Measurements from ENCODE around the gene STPG3. TPM values are rescaled to one million over a fixed set of nuclear protein-coding genes. Genes with fewer than 3 reads are reported as not detected.

Gene STPG3
- total RNA-seq (2022; extraction: Qiagen RNA extraction; ENCODE audit: low read depth) = not detected in 5 replicates

GRCh38 chr9:137251194-137251461 lies at the start of gene STPG3:
STPG3 (plus strand) TSS chr9:137251286; CDS start chr9:137251287, 1 bp downstream.

GRCh38 chr9:137205126-137206069 lies 45.7 kb upstream of the STPG3 start, which contains the start of the genes NDOR1 and TMEM203:
NDOR1 (plus strand) TSS chr9:137205700; CDS start chr9:137205778, 78 bp downstream.
TMEM203 (minus strand) TSS chr9:137205648; CDS start chr9:137205414, 234 bp downstream.

GRCh38 chr9:137222190-137223077 lies 28.7 kb upstream of the STPG3 start, which contains the start of gene RNF208:
RNF208 (minus strand) TSS chr9:137222240; CDS start chr9:137221212, 1,028 bp downstream.

GRCh38 chr9:137224830-137225694 lies 26.0 kb upstream of the STPG3 start, which contains the start of gene CYSRT1:
CYSRT1 (plus strand) TSS chr9:137225174; CDS start chr9:137225622, 448 bp downstream.

DNA sequence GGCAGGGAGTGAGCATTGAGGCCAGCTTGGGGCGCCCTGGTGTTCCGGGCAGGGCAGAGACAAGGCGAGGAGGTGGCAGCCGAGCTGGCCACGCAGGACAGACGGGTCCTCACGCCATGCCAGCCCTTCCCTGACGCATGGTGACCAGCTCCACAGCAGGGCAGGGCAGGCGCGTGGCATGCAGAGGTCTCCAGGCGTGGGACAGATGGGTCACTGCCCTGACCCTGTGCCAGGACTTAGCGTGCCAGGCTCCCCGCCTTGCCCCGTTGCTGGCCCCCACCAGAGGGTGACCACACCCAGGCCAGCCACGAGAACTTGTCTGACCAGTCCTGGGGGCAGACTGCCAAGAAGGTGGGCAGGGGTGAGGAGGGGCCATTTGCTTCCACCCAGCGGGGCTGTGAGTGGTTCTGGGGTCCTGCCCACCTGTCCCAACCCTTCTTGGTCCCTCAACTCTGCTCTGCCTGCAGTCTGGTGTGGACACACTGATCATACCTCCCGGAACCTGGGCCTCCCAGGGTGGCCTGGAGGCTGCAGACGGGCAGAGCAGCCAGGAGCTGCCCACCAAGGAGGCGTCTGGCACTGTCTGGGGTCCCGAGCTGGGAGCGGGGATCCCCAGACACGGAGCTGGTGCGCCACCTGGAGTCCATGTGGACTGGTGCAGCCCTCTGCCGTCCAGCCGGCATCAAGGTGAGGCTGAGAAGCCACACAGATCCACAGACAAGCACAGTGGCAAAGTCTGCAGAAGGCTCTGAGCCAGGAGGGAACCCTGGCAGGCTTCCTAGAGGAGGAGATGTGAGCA lies 23.8 kb upstream of the STPG3 start, which contains the start of gene RNF224:
TSS of gene RNF224 (plus strand) at position 449 of the 799 bp plus-strand sequence. CDS start 834 bp downstream, outside the sequence.

DNA sequence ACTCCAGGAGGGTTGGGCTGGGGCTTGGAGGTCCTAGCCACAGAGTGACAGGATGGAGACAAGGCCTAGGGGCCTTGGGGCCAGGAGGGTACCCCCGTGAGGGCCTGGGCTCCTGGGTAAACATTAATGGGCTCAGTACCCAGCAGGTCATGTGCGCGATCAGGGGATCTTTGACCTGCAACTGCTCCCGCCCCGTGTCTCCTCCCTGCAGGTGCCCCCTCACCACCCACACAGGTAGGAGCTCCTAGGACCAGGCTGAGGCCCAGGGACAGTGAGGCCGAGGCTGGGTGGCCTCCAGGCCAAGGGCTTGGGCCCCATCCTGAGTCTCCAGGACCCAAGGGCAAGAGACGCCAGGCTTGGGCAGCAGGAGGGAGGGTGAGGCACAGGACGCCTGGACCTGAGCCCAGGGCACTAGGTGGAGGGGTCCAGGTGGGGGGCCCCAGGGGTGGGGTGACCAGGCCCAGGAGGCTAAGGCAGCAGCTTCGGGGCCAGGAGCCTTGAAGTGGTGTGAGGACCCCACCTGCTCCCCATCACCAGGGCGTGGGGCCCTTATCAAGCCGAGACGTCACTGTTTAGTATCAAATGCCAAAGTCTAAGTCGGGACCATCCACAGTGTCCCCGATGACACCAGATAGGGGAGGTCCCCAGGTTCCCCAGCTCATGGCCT lies 20.2 kb upstream of the STPG3 start, which contains the start of gene SLC34A3:
TSS of gene SLC34A3 (plus strand) at position 197 of the 667 bp plus-strand sequence. CDS start 802 bp downstream, outside the sequence.

DNA sequence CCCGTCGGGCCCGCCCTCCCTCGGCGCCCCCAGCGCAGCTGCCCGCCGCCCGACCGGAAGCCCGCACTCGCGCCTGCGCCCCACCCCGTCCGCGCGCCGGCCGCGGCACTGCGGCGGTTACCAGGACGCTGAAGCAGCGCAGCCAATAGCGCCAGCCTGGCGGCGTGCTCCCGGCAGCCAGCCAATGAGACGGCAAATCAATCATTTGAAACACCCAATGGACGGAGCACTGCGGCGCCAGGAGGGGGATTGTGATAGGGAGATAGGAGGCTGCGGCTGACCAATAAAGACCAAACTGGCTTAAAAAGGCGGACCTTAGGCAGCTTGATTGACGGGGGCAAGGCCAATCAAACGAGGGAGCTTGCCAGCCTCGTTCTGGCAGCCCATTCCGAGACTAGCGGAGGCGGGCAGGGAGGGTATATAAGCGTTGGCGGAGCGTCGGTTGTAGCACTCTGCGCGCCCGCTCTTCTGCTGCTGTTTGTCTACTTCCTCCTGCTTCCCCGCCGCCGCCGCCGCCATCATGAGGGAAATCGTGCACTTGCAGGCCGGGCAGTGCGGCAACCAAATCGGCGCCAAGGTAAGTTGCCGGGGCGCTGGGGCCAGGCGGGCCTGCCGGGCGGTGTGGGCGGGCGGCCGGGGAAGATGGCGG lies 10.1 kb upstream of the STPG3 start, which contains the start of gene TUBB4B:
TSS of gene TUBB4B (plus strand) at position 447 of the 649 bp plus-strand sequence. CDS start at position 521, 74 bp downstream.

DNA sequence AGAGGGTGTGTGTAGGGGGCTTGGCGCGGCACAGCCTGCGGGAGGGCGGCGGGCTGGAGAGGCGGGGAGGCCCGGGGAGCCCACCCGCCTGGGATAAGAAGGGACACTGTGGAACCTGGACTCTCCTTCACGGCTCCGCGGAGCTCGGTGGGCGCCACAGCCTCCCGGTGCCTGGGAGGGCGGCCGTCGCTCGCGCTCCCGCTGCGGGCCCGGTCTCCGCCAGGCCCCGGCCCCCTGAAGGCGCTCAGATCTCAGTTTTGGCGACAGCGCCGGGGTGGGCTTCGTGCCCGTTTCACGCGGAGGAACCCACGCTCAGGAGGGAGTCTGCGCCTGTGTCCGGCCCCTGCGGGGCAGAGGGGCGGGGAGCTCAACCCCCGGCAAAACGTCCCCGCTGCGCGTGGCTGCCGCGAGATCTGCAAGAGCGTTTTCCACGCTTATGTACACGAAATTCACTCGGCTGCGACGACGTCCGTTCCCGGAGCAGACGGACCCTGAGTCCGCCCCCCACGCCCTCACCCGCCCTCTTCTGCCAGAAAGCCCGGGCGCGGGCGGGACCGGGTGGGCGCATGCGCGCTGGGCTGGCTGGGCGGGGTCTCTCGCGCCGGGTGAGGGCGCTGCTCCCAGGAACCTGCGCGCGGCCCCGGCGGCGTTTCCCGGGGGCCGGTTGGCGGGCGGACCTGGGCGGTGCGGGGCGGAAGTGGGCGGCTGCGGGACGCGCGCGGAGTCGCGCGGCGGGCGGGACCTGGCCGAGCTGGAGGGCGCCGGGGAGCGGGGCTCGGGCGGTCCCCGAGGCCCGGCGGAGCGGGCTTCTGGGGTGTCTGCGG lies 3.8 kb downstream of the STPG3 start, which contains the start of gene NELFB:
TSS of gene NELFB (plus strand) at position 704 of the 824 bp plus-strand sequence.

DNA sequence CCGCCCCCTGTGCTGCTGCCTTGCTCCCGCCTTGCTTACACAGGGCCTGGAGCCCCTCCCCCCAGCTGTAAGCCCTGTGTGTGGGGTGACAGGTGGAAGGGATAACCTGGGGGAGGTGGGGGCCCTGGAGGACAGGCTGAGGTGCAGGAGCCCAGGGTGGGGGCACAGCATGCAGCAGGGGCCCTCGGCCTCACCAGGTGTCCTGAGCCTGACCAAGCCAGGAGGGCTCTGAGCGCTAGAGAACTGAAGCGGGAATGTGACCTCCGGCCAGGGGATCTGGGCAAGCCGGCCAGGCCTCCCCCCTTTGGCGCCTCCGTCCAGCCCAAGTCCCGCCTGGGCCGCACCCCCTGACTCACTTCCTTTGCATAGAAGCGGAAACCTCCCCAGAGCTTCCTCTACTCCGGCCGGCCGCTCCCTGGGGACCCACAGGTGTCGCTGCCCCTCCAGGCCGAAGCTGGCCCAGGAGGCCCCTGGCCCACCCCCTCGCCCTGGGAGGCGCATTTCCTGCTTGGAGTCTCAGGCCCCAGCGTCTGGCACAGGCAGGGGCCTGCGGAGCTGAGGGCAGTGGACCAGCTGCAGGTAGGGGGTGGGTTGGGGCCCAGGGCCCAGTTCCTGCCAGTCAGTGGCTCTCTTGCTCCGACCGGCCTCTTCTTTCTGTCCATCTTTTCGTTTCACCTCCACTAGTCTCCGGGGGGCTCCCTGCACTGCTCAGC lies 26.4 kb downstream of the STPG3 start, which contains the start of gene TOR4A:
TSS of gene TOR4A (plus strand) at position 398 of the 713 bp plus-strand sequence. CDS start 964 bp downstream, outside the sequence.

DNA sequence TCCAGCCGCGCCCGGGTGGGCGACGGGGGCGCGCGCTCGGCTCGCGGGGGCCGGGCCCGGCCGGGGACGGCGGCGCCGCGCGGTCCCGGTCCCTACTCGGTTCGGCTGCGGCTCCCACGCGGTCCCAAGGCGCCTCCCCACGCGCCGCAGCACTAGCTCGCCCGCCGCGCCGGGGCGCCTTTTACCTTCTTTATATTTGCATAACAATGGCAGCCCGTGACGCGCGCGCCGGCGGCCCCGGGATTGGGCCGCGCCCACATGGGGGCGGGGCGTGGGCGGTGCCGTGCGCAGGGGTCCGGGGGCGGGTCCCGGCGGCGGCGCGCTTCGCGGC lies 51.0 kb downstream of the STPG3 start, which contains the start of gene NRARP:
TSS of gene NRARP (minus strand) at position 154 of the 331 bp plus-strand sequence. CDS start 343 bp downstream, outside the sequence.

Other genes starting within 250 kb of the STPG3 start
- 19.3 to 29.0 TPM (median 25.8 TPM) in 5 replicates for gene ABCA2, start 223.0 kb upstream of the STPG3 start, total RNA-seq (2022; extraction: Qiagen RNA extraction; ENCODE audit: low read depth)
- 0.12 TPM in 1 of 5 replicates, not detected in the others for gene FUT7, start 219.2 kb upstream of the STPG3 start, total RNA-seq (2022; extraction: Qiagen RNA extraction; ENCODE audit: low read depth)
- gene NPDC1, start 205.1 kb upstream of the STPG3 start, total RNA-seq (2022; extraction: Qiagen RNA extraction; ENCODE audit: low read depth) = 43.4 to 83.2 TPM (median 74.9 TPM) in 5 replicates
- 0.67 to 0.95 TPM (median 0.82 TPM) in 5 replicates for gene ENTPD2, start 197.2 kb upstream of the STPG3 start, total RNA-seq (2022; extraction: Qiagen RNA extraction; ENCODE audit: low read depth)
- 15.1 to 29.3 TPM (median 23.8 TPM) in 5 replicates for gene SAPCD2, start 180.7 kb upstream of the STPG3 start, total RNA-seq (2022; extraction: Qiagen RNA extraction; ENCODE audit: low read depth)
- 10.5 to 16.3 TPM (median 11.5 TPM) in 5 replicates for gene UAP1L1, start 173.8 kb upstream of the STPG3 start, total RNA-seq (2022; extraction: Qiagen RNA extraction; ENCODE audit: low read depth)
- gene MAN1B1, start 164.3 kb upstream of the STPG3 start, total RNA-seq (2022; extraction: Qiagen RNA extraction; ENCODE audit: low read depth) = 44.5 to 52.7 TPM (median 47.9 TPM) in 5 replicates
- 73.1 to 121 TPM (median 107 TPM) in 5 replicates for gene DPP7, start 136.6 kb upstream of the STPG3 start, total RNA-seq (2022; extraction: Qiagen RNA extraction; ENCODE audit: low read depth)
- gene GRIN1, start 112.1 kb upstream of the STPG3 start, total RNA-seq (2022; extraction: Qiagen RNA extraction; ENCODE audit: low read depth) = 0.10 to 0.62 TPM (median 0.57 TPM) in 5 replicates
- 0.26 to 1.5 TPM (median 1.0 TPM) in 5 replicates for gene LRRC26, start 81.2 kb upstream of the STPG3 start, total RNA-seq (2022; extraction: Qiagen RNA extraction; ENCODE audit: low read depth)
- gene TMEM210, start 79.2 kb upstream of the STPG3 start, total RNA-seq (2022; extraction: Qiagen RNA extraction; ENCODE audit: low read depth) = not detected in 5 replicates
- 24.3 to 40.2 TPM (median 35.5 TPM) in 5 replicates for gene ANAPC2, start 62.7 kb upstream of the STPG3 start, total RNA-seq (2022; extraction: Qiagen RNA extraction; ENCODE audit: low read depth)
- 108 to 146 TPM (median 135 TPM) in 5 replicates for gene SSNA1, start 62.6 kb upstream of the STPG3 start, total RNA-seq (2022; extraction: Qiagen RNA extraction; ENCODE audit: low read depth)
- 6.0 to 10.7 TPM (median 9.6 TPM) in 5 replicates for gene TPRN, start 50.5 kb upstream of the STPG3 start, total RNA-seq (2022; extraction: Qiagen RNA extraction; ENCODE audit: low read depth)
- gene TMEM203, start 45.6 kb upstream of the STPG3 start, total RNA-seq (2022; extraction: Qiagen RNA extraction; ENCODE audit: low read depth) = 32.6 to 45.1 TPM (median 44.4 TPM) in 5 replicates
- gene NDOR1, start 45.6 kb upstream of the STPG3 start, total RNA-seq (2022; extraction: Qiagen RNA extraction; ENCODE audit: low read depth) = 12.5 to 19.9 TPM (median 19.0 TPM) in 5 replicates
- 1.2 to 2.7 TPM (median 1.8 TPM) in 5 replicates for gene RNF208, start 29.0 kb upstream of the STPG3 start, total RNA-seq (2022; extraction: Qiagen RNA extraction; ENCODE audit: low read depth)
- gene CYSRT1, start 26.1 kb upstream of the STPG3 start, total RNA-seq (2022; extraction: Qiagen RNA extraction; ENCODE audit: low read depth) = 3.2 to 4.2 TPM (median 3.6 TPM) in 5 replicates
- 0.08 to 0.16 TPM (median 0.14 TPM) in 5 replicates for gene RNF224, start 23.8 kb upstream of the STPG3 start, total RNA-seq (2022; extraction: Qiagen RNA extraction; ENCODE audit: low read depth)
- gene SLC34A3, start 20.4 kb upstream of the STPG3 start, total RNA-seq (2022; extraction: Qiagen RNA extraction; ENCODE audit: low read depth) = 0.07 to 0.14 TPM (median 0.11 TPM) in 4 of 5 replicates, not detected in the other
- gene TUBB4B, start 10.0 kb upstream of the STPG3 start, total RNA-seq (2022; extraction: Qiagen RNA extraction; ENCODE audit: low read depth) = 639 to 790 TPM (median 684 TPM) in 5 replicates
- gene NELFB, start 4.0 kb downstream of the STPG3 start, total RNA-seq (2022; extraction: Qiagen RNA extraction; ENCODE audit: low read depth) = 44.5 to 62.3 TPM (median 53.7 TPM) in 5 replicates
- 18.6 to 28.5 TPM (median 28.1 TPM) in 5 replicates for gene TOR4A, start 26.4 kb downstream of the STPG3 start, total RNA-seq (2022; extraction: Qiagen RNA extraction; ENCODE audit: low read depth)
- 3.5 to 5.6 TPM (median 5.4 TPM) in 5 replicates for gene NRARP, start 51.0 kb downstream of the STPG3 start, total RNA-seq (2022; extraction: Qiagen RNA extraction; ENCODE audit: low read depth)
- gene EXD3, start 171.9 kb downstream of the STPG3 start, total RNA-seq (2022; extraction: Qiagen RNA extraction; ENCODE audit: low read depth) = 5.5 to 6.9 TPM (median 6.3 TPM) in 5 replicates
- 0.66 to 1.7 TPM (median 1.4 TPM) in 5 replicates for gene NOXA1, start 172.1 kb downstream of the STPG3 start, total RNA-seq (2022; extraction: Qiagen RNA extraction; ENCODE audit: low read depth)
- gene ENTPD8, start 190.1 kb downstream of the STPG3 start, total RNA-seq (2022; extraction: Qiagen RNA extraction; ENCODE audit: low read depth) = 0.13 to 0.40 TPM (median 0.24 TPM) in 5 replicates
- 30.8 to 44.9 TPM (median 41.4 TPM) in 5 replicates for gene NSMF, start 208.0 kb downstream of the STPG3 start, total RNA-seq (2022; extraction: Qiagen RNA extraction; ENCODE audit: low read depth)